ENCODE measurements around the gene TMEM63A.
"Not testable (repeated sequence)": the region's sequence is repeated elsewhere in the genome, so short reads cannot be mapped to it uniquely, and the experiment has no call there.

The TMEM63A gene

GRCh38 chr1:225908773-225909172 lies 26.6 kb upstream of the TMEM63A start:
- DNase-seq (ENCODE audit: low spot score): no peak

DNA sequence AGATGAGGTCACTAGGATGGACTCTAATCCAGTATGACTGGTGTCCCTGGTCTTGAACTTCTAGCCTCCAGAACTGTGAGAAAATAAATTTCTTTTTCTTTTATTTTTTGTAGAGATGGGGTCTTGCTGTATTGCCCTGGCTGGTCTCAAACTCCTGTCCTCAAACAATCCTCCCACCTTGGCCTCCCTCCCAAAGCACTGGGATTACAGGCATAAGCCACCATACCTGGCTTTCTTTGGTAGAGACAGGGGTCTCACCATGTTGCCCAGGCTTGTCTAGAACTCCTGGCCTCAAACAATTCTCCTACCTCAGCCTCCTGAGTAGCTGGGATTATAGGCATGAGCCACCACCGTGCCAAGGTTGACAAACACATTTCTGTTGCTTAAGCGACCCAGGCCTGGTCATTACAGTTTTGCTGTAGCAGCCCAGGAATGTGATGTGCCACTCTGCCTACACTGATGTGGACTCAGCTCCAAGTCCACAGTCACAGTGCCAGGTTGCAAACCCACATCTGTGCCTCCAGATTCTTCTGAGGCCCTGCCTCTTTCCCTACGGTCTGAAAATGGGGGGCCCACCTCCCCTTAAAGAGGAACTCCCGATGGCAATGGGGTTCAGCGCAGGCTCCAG lies 25.9 kb upstream of the TMEM63A start:
- no peak for DNase-seq (ENCODE audit: low spot score)

GRCh38 chr1:225907341-225907740 lies 25.2 kb upstream of the TMEM63A start:
- no peak for DNase-seq (ENCODE audit: low spot score)

GRCh38 chr1:225906467-225906866 lies 24.3 kb upstream of the TMEM63A start:
- DNase-seq (ENCODE audit: low spot score): no peak

- DNase-seq (ENCODE audit: low spot score): no peak
These were observed 21.4 kb upstream of the TMEM63A start for GRCh38 chr1:225903623-225904022.

DNA sequence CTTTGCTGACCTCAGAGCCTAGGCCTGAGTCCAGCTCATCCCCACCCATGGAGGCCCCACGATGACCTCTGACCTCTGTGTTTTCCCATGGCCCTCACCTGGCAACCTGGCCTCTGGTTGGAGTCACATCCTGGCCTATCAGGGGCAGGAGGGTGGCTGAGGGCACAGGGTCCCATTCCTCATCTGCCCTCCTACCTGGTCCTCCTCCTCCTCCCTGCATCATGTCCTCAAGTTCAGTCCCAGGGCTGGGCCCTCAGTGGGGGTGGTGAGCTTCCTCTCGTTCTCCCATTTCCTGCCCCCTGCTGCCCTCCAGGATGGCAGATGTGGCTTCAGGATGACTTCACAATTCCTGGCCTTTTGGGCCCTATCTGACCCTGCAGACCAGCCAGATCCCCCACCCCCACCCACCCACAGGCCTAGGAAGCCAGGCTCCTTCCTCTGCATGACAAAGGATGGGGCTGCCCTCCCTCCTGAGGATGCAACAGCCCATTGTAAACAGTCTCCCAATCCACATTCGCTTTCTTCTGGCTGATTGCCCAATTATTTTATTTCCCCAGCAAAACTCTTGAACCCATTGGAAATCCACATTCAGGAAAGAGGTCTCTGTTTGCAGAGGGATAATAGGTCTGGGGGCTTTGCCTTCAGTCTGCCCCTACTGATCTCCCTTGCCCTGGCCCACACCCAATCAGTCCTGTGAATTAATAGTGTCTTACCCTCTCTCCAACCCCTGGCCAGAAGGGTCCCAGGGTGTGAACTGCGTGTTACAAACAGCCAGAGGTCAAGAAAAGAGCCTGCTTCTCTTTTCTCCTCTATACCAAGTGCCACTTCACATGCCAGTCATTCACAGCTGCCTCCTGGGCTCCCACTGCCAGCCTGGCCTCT lies 17.1 kb upstream of the TMEM63A start:
- no peak for DNase-seq (ENCODE audit: low spot score)

GRCh38 chr1:225897595-225898514 lies 15.7 kb upstream of the TMEM63A start:
- DNase-seq (ENCODE audit: low spot score): no peak

DNA sequence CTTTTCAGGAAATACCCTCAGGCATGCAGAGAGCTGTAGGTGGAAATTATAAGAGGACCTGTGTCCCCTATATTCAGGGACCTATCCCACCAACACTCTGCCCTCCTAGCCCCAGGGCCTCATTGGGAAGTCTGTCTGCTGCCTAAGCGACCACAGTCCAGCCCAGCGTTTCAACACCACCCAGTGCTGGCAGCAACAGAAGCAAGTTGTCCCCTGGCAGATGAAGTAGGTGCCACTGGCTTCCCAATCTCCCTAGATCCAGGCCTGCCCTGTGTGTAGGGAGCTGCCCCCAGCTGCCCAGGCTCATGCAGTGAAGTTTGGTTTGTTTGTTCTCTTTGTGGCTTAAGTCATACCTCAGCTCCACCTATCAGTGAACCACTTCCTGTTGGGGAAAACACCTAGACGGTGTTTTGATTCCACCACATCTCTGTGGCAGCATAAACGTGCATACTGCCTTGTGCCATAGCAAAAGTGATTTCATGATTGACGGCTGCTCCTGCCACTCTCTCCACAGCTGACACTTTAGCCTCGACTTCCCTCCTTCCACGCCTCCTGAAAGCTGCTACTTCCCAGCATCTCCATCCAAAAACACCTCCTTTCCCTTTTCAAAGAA lies 14.9 kb upstream of the TMEM63A start:
- no peak for DNase-seq (ENCODE audit: low spot score)

DNA sequence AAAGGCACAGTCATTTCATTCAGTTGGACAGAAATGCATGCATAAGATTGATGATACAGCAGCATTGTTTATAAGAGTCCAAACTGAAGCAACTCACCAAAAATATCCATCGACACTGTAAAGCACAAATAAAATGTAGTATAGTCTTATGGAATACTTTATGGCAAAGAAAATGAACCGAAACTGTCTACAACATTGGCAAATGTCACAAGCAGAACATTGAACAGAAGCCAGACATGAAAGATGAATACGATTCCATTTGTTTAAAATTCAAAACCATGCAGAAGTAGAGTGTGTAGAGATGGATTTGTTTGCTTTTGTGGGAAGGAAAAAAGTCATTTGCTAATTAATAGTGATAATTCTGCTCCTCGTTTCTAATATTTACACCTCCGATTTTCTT lies 14.3 kb upstream of the TMEM63A start:
- DNase-seq (ENCODE audit: low spot score): no peak

DNA sequence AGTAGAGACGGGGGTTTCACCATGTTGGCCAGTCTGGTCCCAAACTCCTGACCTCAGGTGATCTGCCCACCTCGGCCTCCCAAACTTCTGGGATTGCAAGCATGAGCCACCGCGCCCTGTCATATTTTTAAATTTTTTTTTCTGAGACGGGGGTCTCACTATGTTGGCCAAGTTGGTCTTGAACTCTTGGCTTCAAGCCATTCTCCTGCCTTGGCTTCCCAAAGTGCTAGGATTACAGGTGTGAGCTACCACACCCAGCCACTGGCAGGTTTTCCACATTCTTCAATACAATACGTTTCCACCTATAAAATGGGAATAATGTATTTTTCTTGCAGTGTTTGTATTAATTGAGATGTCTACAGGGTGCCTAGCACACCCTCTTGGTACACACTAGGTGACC lies 10.1 kb upstream of the TMEM63A start:
- DNase-seq (ENCODE audit: low spot score): no peak

- DNase-seq (ENCODE audit: low spot score): no peak
These were observed 9.2 kb upstream of the TMEM63A start for GRCh38 chr1:225891229-225891972.

GRCh38 chr1:225890346-225891228 lies 8.4 kb upstream of the TMEM63A start:
- no peak for DNase-seq (ENCODE audit: low spot score)

GRCh38 chr1:225889743-225890142 lies 7.6 kb upstream of the TMEM63A start:
- no peak for DNase-seq (ENCODE audit: low spot score)

DNA sequence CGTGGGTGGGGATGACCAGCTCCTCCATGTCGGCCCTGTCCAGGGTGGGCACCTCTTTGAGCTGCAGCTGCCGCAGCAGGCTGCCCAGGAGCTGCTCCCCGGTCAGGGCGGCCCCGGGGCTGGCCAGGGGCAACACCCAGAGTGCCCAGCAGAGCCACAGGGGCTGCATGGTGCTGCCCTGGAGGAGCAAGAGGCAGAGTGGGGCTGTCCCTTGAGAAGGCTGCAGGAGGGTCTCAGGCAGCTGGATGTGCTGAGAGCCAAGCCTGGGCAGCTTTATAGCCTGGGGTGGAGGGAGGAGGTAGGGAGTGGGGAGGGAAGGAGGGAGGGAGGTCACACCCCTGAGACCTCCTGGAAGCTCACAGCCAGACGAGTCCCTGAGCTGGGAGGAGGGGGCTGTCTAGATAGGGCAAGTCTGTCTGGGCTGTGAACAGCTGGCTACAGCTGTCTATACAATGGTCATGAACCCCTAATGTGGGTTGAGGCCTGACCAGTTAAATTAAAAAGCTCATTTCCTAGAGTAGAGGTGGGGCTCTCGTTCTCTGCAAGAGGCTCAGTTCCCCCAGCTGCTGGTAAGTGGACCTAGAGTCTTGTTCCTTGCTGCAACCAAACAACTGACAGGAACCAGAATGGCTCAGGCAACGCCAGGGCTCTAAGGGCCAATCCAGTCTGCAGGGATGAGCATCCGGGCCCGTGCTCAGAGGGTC lies 6.9 kb upstream of the TMEM63A start, which contains the start of gene LEFTY1:
Gene LEFTY1 (minus strand): TSS at position 249 of the 704 bp plus-strand sequence. CDS start 80 bp downstream, at position 169.
- DNase-seq (ENCODE audit: low spot score): no peak

DNA sequence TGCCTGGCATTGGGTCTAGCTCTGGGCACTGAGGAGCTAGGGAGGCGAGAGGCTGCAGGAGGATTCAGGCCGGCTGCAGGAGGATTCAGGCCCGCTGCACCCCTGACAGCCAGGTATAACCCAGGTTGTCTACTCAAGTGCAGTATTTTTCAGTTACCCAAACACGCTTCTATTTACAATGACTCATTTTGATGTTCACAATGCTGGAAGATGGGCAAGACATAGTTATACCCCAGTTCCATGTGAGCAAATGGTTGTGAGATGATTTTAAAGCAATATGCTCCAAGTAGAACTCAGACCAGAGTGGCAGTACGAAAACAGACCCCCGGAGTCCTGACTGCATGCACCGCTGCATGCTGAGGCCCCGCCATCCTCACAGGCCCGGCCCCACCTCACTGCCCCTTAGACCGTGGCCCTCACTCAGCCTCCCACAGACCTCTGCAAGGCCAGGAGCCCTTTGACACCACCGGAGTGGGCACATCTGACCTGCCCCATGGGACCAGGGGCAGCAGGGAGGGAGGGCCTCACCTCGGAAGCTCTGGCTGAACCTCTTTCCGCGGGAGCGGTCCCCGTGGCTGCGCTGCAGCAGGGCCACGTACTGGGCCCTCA lies 6.2 kb upstream of the TMEM63A start:
- DNase-seq (ENCODE audit: low spot score): no peak

GRCh38 chr1:225887554-225888288 lies 5.5 kb upstream of the TMEM63A start:
- not testable (repeated sequence) for DNase-seq (ENCODE audit: low spot score)

GRCh38 chr1:225887030-225887314 lies 4.8 kb upstream of the TMEM63A start:
- DNase-seq (ENCODE audit: low spot score): no peak

GRCh38 chr1:225886159-225887029 lies 4.2 kb upstream of the TMEM63A start:
- DNase-seq (ENCODE audit: low spot score): no peak

All from RKO (cell line).